IPS DF 4.7 (cell line): ENCODE measurements around the gene RCAN2.

Experiments
- DNase-seq: peaks from one replicate; pipeline ENCODE4 v3.0.0-alpha.2; 2013; ENCODE audit warnings: low spot score; ENCODE audit errors: extremely low read depth

RCAN2 gene

GRCh38 chr6:46293641-46294316 is 197.5 kb downstream of the RCAN2 start:
- DNase-seq: no peak

- no peak for DNase-seq
Measured at GRCh38 chr6:46291880-46292279, 199.4 kb downstream of the RCAN2 start.

- no peak for DNase-seq
Measured at GRCh38 chr6:46291275-46291633, 200.0 kb downstream of the RCAN2 start.

- DNase-seq: no peak
Measured at GRCh38 chr6:46290421-46291274, 200.6 kb downstream of the RCAN2 start.

GRCh38 chr6:46289898-46290297 is 201.4 kb downstream of the RCAN2 start:
- no peak for DNase-seq

- DNase-seq: no peak
Measured at GRCh38 chr6:46288835-46289234, 202.4 kb downstream of the RCAN2 start.

GRCh38 chr6:46287681-46288080 is 203.6 kb downstream of the RCAN2 start:
- no peak for DNase-seq

GRCh38 chr6:46287043-46287442 is 204.2 kb downstream of the RCAN2 start:
- no peak for DNase-seq

GRCh38 chr6:46284475-46284874 is 206.8 kb downstream of the RCAN2 start:
- no peak for DNase-seq

GRCh38 chr6:46281110-46281509 is 210.1 kb downstream of the RCAN2 start:
- no peak for DNase-seq

- no peak for DNase-seq
Measured at GRCh38 chr6:46279874-46280273, 211.4 kb downstream of the RCAN2 start.

- no peak for DNase-seq
Measured at GRCh38 chr6:46276576-46277142, 214.6 kb downstream of the RCAN2 start.

- DNase-seq: no peak
Measured at GRCh38 chr6:46274502-46274901, 216.7 kb downstream of the RCAN2 start.

GRCh38 chr6:46273911-46274310 is 217.3 kb downstream of the RCAN2 start:
- no peak for DNase-seq

- DNase-seq: no peak
Measured at GRCh38 chr6:46271728-46272127, 219.5 kb downstream of the RCAN2 start.

- DNase-seq: no peak
Measured at GRCh38 chr6:46271107-46271506, 220.1 kb downstream of the RCAN2 start.

- no peak for DNase-seq
Measured at GRCh38 chr6:46270336-46270735, 220.9 kb downstream of the RCAN2 start.

GRCh38 chr6:46269447-46270229 is 221.6 kb downstream of the RCAN2 start:
- no peak for DNase-seq

- DNase-seq: no peak
Measured at GRCh38 chr6:46267515-46267914, 223.7 kb downstream of the RCAN2 start.

- DNase-seq: no peak
Measured at GRCh38 chr6:46265373-46265772, 225.9 kb downstream of the RCAN2 start.

GRCh38 chr6:46263707-46264086 is 227.6 kb downstream of the RCAN2 start:
- no peak for DNase-seq
